HepG2 (cell line): ENCODE data around the gene RIMBP2. TPM values are rescaled to one million over a fixed set of nuclear protein-coding genes. Genes with fewer than 3 reads are reported as not detected.
A peak's percentile ranks its signal among the peaks of the same experiment; 100 is the strongest.

ENCODE experiments used
- ATAC-seq: fragments of 200-7000 bp; cut with Tn5 transposase; 3 replicates; pipeline ENCODE4 v1.9.1; 2020; ENCODE audit warnings: mild to moderate bottlenecking, moderate library complexity
- BruUV-seq: library from RNA; stranded (reverse); fragments of 400-500 nt; replicated peaks from 2 replicates; lab custom pipeline; 2021; lab: Mats Ljungman, UMichigan
- CTCF ChIA-PET: fragments of 300-600 bp; formaldehyde crosslinking; extraction: SDS; loops from one replicate; lab custom pipeline; 2021; ENCODE audit warnings: low total read pairs, inconsistent platforms, low intra/inter-chr PET ratio; lab: Yijun Ruan, JAX
- POLR2A ChIA-PET: fragments of 350-600 bp; sonication (Branson Sonifier 250); formaldehyde crosslinking; loops from one replicate; lab custom pipeline; 2020; ENCODE audit warnings: antibody characterized with exemption, inconsistent platforms; lab: Yijun Ruan, JAX
- DNase-seq: peaks from one replicate; pipeline ENCODE4 v3.0.0-alpha.2; 2015; ENCODE audit warnings: low spot score
- FAIRE-seq: peaks from 3 replicates; lab custom pipeline; 2011; peaks lifted over from hg19 to GRCh38; lab: Jason Lieb, UNC
- H2AFZ ChIP-seq: one replicate; pipeline ENCODE4 v1.6.1; 2011; ENCODE audit warnings: low read length, inconsistent platforms
- H3K27ac ChIP-seq: fragments of 300-600 bp; 3 replicates; pipeline ENCODE4 v1.8.0; 2011; ENCODE audit warnings: mixed run types, mild to moderate bottlenecking, mixed read lengths, low read length, inconsistent platforms; ENCODE audit not compliant: insufficient read depth; ENCODE audit errors: extremely low read length
- H3K27me3 ChIP-seq, 2 experiments: fragments of 200-600 bp in 1 of 2; 2 replicates in 1 of 2; 3 replicates in 1 of 2; pipeline versions ENCODE4 v1.6.0 to v1.8.0; 2011; ENCODE audit warnings: low read length in 2 of 2, mild to moderate bottlenecking in 2 of 2, moderate library complexity in 2 of 2, inconsistent platforms in 1 of 2; ENCODE audit not compliant: insufficient read depth in 2 of 2, control insufficient read depth in 1 of 2
- H3K36me3 ChIP-seq, 2 experiments: fragments of 200-600 bp in 1 of 2; replicated peaks in 1 of 2; 2 replicates in 1 of 2; 3 replicates in 1 of 2; pipeline versions ENCODE4 v1.5.1 to v1.8.0; 2011; ENCODE audit warnings: low read length in 2 of 2, inconsistent platforms in 1 of 2; ENCODE audit not compliant: insufficient read depth in 2 of 2, control insufficient read depth in 1 of 2
- H3K4me1 ChIP-seq: 2 replicates; pipeline ENCODE4 v1.5.1; 2012; ENCODE audit warnings: low read length, inconsistent platforms; ENCODE audit not compliant: insufficient read depth
- H3K4me2 ChIP-seq: 2 replicates; pipeline ENCODE4 v1.6.0; 2011; ENCODE audit warnings: low read depth, low read length, inconsistent platforms
- H3K4me3 ChIP-seq, 3 experiments: fragments of 200-600 bp in 1 of 3; sonication (generic), shearing (Covaris generic) in 1 of 3; replicated peaks in 1 of 3; 2 replicates each; pipeline ENCODE4 v1.5.1; 2011 to 2016; ENCODE audit warnings: low read length in 3 of 3, inconsistent platforms in 2 of 3, low read depth in 2 of 3, mild to moderate bottlenecking in 2 of 3, control low read depth in 1 of 3, mixed read lengths in 1 of 3; ENCODE audit not compliant: insufficient read depth in 1 of 3
- H3K79me2 ChIP-seq: one replicate; pipeline ENCODE4 v1.6.1; 2011; ENCODE audit warnings: low read length, inconsistent platforms; ENCODE audit not compliant: insufficient read depth
- H3K9ac ChIP-seq: 2 replicates; pipeline ENCODE4 v1.6.0; 2011; ENCODE audit warnings: mild to moderate bottlenecking, low read depth, low read length, inconsistent platforms; ENCODE audit not compliant: insufficient read depth
- H3K9me3 ChIP-seq: 2 replicates; pipeline ENCODE4 v1.5.1; 2012; ENCODE audit warnings: mild to moderate bottlenecking, low read length
- H4K20me1 ChIP-seq: 2 replicates; pipeline ENCODE4 v1.6.0; 2011; ENCODE audit warnings: inconsistent platforms, mild to moderate bottlenecking, low read length, moderate library complexity; ENCODE audit not compliant: insufficient read depth
- CHD2 ChIP-seq: IDR thresholded peaks from 2 replicates; pipeline ENCODE4 v1.6.1; 2011; ENCODE audit warnings: low read depth, low read length, improper control_type of control experiment
- PAWR ChIP-seq: sonication (generic); formaldehyde crosslinking; IDR thresholded peaks from 2 replicates; pipeline ENCODE4 v1.4.0; 2020; ENCODE audit warnings: missing genetic modification reagents, mild to moderate bottlenecking, borderline replicate concordance
- TCF7 ChIP-seq: sonication (generic); IDR thresholded peaks from 2 replicates; pipeline ENCODE4 v1.6.1; 2016; ENCODE audit warnings: antibody characterized with exemption, low read depth
- WGBS: methylation state at CpG from one replicate; pipeline ENCODE4 v1.1.6; 2017; ENCODE audit warnings: low lambda C conversion rate; 5-methylcytosine and 5-hydroxymethylcytosine counted together
- in situ Hi-C: cut with HindIII; loops from 2 replicates; pipeline ENCODE4 v1.10.0; 2017; ENCODE audit warnings: low pct_unique_long_range_greater_than_20kb; ENCODE audit not compliant: extremely low pct_ligation_motif_present
- intact Hi-C: fragments of 100-400 bp; cut with micrococcal nuclease; formaldehyde crosslinking; loops from one replicate; pipeline ENCODE4 v1.10.0; 2022; ENCODE audit not compliant: unreplicated experiment
- polyA plus RNA-seq, 8 experiments: library from polyadenylated mRNA; depleted of rRNA in 3 of 8; stranded (reverse) in 7 of 8; unstranded in 1 of 8; fragments of >200 nt; fragmentation: Illumina TruSeq in 4 of 8; extraction: Trizol in 4 of 8; gene quantifications; 2 replicates each; pipeline versions ENCODE4 v1.2.1 to v1.2.3, GENCODE V29; 2011 to 2016; ENCODE audit warnings: low read depth in 4 of 8, missing spikeins in 1 of 8, mixed read lengths in 1 of 8; ENCODE audit not compliant: insufficient read depth in 1 of 8
- total RNA-seq, 5 experiments: library from RNA; depleted of rRNA; stranded (reverse); fragments of >200 nt; fragmentation: Illumina TruSeq; extraction: Trizol; gene quantifications; 2 replicates each; pipeline ENCODE4 v1.2.3, GENCODE V29; 2016; ENCODE audit warnings: low read depth in 1 of 5
- TF ChIP-seq, protein P1 (sequence below): fragments of 450-650 bp; IDR thresholded peaks from 2 replicates; pipeline ENCODE4 v1.6.1; 2016
- TF ChIP-seq, protein P2 (sequence below): sonication (generic); formaldehyde crosslinking; IDR thresholded peaks from 2 replicates; pipeline ENCODE4 v1.9.0; 2021; ENCODE audit warnings: mild to moderate bottlenecking, missing genetic modification reagents

Gene RIMBP2
- total and polyA plus RNA-seq, 2 of the 13 experiments (the other 11 are each of a cell fraction or from before 2014, with no cell fraction given): 0.03 TPM; not detected in 1

DNA sequence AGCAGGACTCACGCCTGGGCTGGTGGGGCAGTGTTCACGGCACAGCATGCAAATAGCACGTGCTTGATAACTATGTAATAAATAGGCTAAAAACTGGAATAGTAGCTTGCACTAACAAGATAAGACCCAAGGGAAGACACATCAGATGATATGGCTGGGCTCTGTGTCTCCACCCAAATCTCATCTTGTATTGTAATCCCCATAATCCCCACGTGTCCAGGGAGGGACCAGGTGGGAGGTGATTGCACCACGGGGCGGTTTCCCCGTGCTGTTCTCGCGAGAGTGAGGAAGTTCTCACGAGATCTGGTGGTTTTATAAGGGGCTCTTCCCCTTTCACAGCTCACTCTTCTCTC is 46.9 kb downstream of the RIMBP2 start:
- ATAC-seq: no peak
- Histone ChIP-seq H3K9me3 (no peaks in the 10 kb centered on the region), H4K20me1 (no peaks in the 10 kb centered on the region), H3K79me2 (no peaks in the 10 kb centered on the region), H3K4me2 (no peak overlapping the region), H3K36me3 (no peaks in the 10 kb centered on the region), H2AFZ (no peak overlapping the region), H3K9ac (no peak overlapping the region), H3K4me1 (no peaks in the 10 kb centered on the region), H3K4me3 (no peak overlapping the region), H3K27ac (no peak overlapping the region), H3K27me3 (peaks cover 5 to 36% of the 10 kb centered on the region in 2 experiments; a peak in 4 of 5 replicates)
- ChIA-PET CTCF (no interaction called here), POLR2A (no interaction called here)
- TF ChIP-seq, protein P1, sequence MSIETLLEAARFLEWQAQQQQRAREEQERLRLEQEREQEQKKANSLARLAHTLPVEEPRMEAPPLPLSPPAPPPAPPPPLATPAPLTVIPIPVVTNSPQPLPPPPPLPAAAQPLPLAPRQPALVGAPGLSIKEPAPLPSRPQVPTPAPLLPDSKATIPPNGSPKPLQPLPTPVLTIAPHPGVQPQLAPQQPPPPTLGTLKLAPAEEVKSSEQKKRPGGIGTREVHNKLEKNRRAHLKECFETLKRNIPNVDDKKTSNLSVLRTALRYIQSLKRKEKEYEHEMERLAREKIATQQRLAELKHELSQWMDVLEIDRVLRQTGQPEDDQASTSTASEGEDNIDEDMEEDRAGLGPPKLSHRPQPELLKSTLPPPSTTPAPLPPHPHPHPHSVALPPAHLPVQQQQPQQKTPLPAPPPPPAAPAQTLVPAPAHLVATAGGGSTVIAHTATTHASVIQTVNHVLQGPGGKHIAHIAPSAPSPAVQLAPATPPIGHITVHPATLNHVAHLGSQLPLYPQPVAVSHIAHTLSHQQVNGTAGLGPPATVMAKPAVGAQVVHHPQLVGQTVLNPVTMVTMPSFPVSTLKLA: peak; percentile 0; the same call in 1 of the 2 replicates
- peak; percentile 71; the same call in 1 of the 2 replicates for TF ChIP-seq CHD2
- TF ChIP-seq PAWR: no peak
- DNase-seq: no peak
- no peak for FAIRE-seq
- intact Hi-C loops: no loop called here
- 2% methylated on average over 10 of the region's 10 CpGs for WGBS
- no TSS peak for BruUV-seq
- in situ Hi-C loops: no loop called here

DNA sequence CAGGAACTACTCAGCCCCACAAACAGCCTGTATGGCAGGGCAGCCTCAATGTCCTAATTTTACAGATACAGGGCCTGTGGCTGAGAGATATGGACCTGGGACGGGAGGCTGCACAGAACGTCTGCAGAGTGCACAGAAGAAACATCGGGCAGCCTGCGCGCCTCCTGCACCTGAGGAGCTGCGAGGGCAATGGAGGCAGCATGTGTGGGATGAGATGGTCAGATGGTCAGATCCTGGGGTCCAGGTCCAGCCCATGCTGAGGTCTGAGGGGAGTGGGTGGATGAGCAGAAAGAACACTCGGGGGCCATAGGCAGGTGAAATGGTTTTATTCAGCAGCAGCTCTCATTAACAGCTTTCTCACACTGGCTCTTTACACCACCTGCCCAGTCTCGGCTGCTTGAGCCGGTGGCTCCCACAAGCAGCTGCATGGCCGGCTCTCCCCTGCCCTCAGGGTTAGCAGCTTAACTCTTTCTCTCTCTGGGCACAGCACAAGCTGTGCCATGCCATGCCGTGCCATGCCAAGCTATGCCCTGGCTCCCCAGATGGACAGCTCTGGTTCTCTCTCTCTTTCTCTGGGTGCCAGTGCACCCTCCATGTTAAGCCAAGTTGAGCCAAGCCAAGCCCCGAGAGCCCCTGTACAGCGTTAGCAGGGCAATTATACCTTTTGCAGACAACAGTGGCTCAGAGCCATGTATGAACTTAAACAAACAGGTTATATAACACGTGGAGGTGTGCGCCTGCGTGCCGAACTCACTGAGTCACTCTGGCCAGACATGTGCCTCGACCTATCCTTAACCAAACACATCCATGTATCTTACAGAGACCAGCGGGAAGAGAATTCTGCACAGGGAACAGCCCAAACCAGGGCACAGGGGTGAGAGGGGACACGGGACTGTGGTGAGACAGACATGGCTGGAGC is 47.6 kb downstream of the RIMBP2 start:
- WGBS: 25% methylated on average over 14 of the region's 20 CpGs
- Histone ChIP-seq H3K4me1 (no peaks in the 10 kb centered on the region), H3K4me3 (no peak overlapping the region), H3K4me2 (no peak overlapping the region), H3K9me3 (no peaks in the 10 kb centered on the region), H4K20me1 (no peaks in the 10 kb centered on the region), H3K36me3 (no peaks in the 10 kb centered on the region), H3K79me2 (no peaks in the 10 kb centered on the region), H3K27me3 (peaks cover 5 to 34% of the 10 kb centered on the region in 2 experiments; a peak in 4 of 5 replicates), H2AFZ (no peak overlapping the region), H3K9ac (no peak overlapping the region), H3K27ac (no peak overlapping the region)
- ChIA-PET CTCF (no interaction called here), POLR2A (no interaction called here)
- no TSS peak for BruUV-seq
- intact Hi-C loops: no loop called here
- TF ChIP-seq TCF7: no peak
- TF ChIP-seq, protein P1: peak; percentile 58
- TF ChIP-seq, protein P2, sequence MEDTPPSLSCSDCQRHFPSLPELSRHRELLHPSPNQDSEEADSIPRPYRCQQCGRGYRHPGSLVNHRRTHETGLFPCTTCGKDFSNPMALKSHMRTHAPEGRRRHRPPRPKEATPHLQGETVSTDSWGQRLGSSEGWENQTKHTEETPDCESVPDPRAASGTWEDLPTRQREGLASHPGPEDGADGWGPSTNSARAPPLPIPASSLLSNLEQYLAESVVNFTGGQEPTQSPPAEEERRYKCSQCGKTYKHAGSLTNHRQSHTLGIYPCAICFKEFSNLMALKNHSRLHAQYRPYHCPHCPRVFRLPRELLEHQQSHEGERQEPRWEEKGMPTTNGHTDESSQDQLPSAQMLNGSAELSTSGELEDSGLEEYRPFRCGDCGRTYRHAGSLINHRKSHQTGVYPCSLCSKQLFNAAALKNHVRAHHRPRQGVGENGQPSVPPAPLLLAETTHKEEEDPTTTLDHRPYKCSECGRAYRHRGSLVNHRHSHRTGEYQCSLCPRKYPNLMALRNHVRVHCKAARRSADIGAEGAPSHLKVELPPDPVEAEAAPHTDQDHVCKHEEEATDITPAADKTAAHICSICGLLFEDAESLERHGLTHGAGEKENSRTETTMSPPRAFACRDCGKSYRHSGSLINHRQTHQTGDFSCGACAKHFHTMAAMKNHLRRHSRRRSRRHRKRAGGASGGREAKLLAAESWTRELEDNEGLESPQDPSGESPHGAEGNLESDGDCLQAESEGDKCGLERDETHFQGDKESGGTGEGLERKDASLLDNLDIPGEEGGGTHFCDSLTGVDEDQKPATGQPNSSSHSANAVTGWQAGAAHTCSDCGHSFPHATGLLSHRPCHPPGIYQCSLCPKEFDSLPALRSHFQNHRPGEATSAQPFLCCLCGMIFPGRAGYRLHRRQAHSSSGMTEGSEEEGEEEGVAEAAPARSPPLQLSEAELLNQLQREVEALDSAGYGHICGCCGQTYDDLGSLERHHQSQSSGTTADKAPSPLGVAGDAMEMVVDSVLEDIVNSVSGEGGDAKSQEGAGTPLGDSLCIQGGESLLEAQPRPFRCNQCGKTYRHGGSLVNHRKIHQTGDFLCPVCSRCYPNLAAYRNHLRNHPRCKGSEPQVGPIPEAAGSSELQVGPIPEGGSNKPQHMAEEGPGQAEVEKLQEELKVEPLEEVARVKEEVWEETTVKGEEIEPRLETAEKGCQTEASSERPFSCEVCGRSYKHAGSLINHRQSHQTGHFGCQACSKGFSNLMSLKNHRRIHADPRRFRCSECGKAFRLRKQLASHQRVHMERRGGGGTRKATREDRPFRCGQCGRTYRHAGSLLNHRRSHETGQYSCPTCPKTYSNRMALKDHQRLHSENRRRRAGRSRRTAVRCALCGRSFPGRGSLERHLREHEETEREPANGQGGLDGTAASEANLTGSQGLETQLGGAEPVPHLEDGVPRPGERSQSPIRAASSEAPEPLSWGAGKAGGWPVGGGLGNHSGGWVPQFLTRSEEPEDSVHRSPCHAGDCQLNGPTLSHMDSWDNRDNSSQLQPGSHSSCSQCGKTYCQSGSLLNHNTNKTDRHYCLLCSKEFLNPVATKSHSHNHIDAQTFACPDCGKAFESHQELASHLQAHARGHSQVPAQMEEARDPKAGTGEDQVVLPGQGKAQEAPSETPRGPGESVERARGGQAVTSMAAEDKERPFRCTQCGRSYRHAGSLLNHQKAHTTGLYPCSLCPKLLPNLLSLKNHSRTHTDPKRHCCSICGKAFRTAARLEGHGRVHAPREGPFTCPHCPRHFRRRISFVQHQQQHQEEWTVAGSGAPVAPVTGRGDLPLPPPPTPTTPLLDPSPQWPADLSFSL (CRISPR knock-in tag): no peak
- in situ Hi-C loops: no loop called here
- DNase-seq (no peak), FAIRE-seq (no peak), ATAC-seq (no peak)
